Neural crest cell (in vitro differentiated cells): ENCODE data around the gene TSC22D1. TPM values are rescaled to one million over a fixed set of nuclear protein-coding genes. Genes with fewer than 3 reads are reported as not detected.

Experiments used
- DNase-seq: peaks from one replicate; pipeline ENCODE4 v3.0.0; 2021; ENCODE audit warnings: low read depth, mixed read lengths, low spot score
- H3K27ac Mint-ChIP-seq: one replicate; pipeline ENCODE4 v1.8.0; 2021; ENCODE audit warnings: mild to moderate bottlenecking, mixed read lengths; ENCODE audit not compliant: unreplicated experiment
- H3K27me3 Mint-ChIP-seq: 2 replicates; pipeline ENCODE4 v1.8.0; 2021; ENCODE audit warnings: low read depth, mild to moderate bottlenecking, mixed read lengths
- H3K36me3 Mint-ChIP-seq: 2 replicates; pipeline ENCODE4 v1.8.0; 2021; ENCODE audit warnings: low read depth, mild to moderate bottlenecking, mixed read lengths
- H3K4me1 Mint-ChIP-seq: 2 replicates; pipeline ENCODE4 v1.8.0; 2021; ENCODE audit warnings: mixed read lengths
- H3K4me3 Mint-ChIP-seq: one replicate; pipeline ENCODE4 v1.8.0; 2021; ENCODE audit warnings: mild to moderate bottlenecking, mixed read lengths
- H3K9me3 Mint-ChIP-seq: 2 replicates; pipeline ENCODE4 v1.8.0; 2021; ENCODE audit warnings: mixed read lengths
- total RNA-seq: library from RNA; stranded (reverse); gene quantifications from 2 replicates; pipeline ENCODE4 v1.2.1, GENCODE V29; 2021
- TF ChIP-seq, protein P1 (sequence below): fragments of 200-600 bp; sonication (generic); conservative IDR thresholded peaks from 2 replicates; pipeline ENCODE4 v1.5.0; 2021; ENCODE audit warnings: antibody characterized with exemption, mild to moderate bottlenecking

TSC22D1 gene
- total RNA-seq, 1 donor from 2014 or later = 119 TPM

DNA sequence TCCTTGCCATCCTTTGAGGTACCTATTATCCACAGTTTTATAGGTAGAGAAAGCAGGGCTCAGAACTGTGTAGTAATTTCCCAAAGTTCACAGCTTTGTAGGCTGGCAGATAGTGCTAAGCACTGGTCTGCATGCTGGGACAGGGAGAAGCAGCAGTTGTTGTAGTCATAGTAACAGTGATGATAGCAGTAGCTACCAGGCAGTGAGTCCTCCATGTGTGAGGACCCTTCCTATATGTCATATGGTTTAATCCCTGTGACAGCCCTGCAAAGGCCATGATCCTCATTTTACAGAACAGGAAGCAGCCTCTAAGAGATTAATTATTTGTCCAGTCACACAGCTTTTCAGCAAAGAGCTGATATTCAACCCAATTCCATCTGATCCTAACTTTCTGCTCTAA is 181.5 kb downstream of the TSC22D1 start:
- H3K4me1 Mint-ChIP-seq = peaks cover 35% of the 10 kb centered on the region

DNA sequence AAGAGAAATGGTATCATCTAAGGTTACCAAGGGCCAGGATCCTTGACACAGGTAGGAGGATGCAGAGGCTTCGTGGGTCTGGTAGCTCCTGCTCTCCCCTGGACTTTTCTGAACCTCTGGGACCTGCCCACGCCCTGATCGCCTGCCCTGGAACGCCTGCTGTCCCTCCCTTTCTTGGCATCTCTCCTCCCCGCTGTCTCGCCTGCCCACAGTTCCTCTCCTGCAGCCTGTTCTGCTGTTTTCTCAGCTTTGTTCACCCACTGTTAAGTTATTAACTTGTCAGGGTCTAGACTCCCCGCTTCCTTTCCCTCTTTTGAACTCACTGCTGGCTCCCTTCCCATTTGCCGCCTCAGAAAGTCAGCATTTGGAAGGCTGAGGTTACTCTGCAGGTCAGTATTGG is 182.7 kb downstream of the TSC22D1 start:
- peaks cover 3% of the 10 kb centered on the region for H3K36me3 Mint-ChIP-seq
- peaks cover 37% of the 10 kb centered on the region for H3K4me1 Mint-ChIP-seq
- H3K9me3 Mint-ChIP-seq = no peaks in the 10 kb centered on the region
- no peak for DNase-seq
- no peak overlapping the region for H3K4me3 Mint-ChIP-seq
- H3K27ac Mint-ChIP-seq = no peak overlapping the region
- H3K27me3 Mint-ChIP-seq = no peaks in the 10 kb centered on the region
- TF ChIP-seq, protein P1, sequence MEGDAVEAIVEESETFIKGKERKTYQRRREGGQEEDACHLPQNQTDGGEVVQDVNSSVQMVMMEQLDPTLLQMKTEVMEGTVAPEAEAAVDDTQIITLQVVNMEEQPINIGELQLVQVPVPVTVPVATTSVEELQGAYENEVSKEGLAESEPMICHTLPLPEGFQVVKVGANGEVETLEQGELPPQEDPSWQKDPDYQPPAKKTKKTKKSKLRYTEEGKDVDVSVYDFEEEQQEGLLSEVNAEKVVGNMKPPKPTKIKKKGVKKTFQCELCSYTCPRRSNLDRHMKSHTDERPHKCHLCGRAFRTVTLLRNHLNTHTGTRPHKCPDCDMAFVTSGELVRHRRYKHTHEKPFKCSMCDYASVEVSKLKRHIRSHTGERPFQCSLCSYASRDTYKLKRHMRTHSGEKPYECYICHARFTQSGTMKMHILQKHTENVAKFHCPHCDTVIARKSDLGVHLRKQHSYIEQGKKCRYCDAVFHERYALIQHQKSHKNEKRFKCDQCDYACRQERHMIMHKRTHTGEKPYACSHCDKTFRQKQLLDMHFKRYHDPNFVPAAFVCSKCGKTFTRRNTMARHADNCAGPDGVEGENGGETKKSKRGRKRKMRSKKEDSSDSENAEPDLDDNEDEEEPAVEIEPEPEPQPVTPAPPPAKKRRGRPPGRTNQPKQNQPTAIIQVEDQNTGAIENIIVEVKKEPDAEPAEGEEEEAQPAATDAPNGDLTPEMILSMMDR = no peak

More for the DNA sequence above, 181.5 kb downstream of the TSC22D1 start:
- Mint-ChIP-seq H3K4me3 (no peak overlapping the region), H3K27ac (no peak overlapping the region), H3K9me3 (no peaks in the 10 kb centered on the region), H3K36me3 (peaks cover 3% of the 10 kb centered on the region), H3K27me3 (no peaks in the 10 kb centered on the region)
- TF ChIP-seq, protein P1 = no peak
- DNase-seq = no peak

DNA sequence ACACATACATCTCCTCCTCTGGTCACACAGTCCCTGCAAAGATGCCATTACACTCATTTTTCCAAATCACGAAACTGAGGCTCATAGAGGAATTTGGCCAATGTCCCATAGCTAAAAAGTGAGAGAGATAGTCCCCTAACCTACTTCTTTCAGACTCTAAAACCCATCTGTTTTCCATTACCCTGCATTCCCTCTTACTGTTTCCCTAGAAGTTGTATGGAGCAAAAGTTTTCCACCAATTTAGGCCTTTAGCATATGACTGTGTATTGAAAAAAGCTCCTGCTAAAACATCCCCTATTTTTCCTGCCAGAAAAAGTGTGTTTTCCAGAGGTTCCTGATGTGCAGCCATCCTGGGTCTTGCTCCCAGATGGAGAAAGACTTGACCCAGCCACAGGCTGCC is 186.3 kb downstream of the TSC22D1 start:
- H3K4me1 Mint-ChIP-seq = peaks cover 26% of the 10 kb centered on the region
- no peak overlapping the region for H3K4me3 Mint-ChIP-seq
- H3K27ac Mint-ChIP-seq = no peak overlapping the region
- H3K36me3 Mint-ChIP-seq = peaks cover 3% of the 10 kb centered on the region
- H3K27me3 Mint-ChIP-seq = no peaks in the 10 kb centered on the region
- TF ChIP-seq, protein P1 = no peak
- no peak for DNase-seq
- H3K9me3 Mint-ChIP-seq = no peaks in the 10 kb centered on the region

DNA sequence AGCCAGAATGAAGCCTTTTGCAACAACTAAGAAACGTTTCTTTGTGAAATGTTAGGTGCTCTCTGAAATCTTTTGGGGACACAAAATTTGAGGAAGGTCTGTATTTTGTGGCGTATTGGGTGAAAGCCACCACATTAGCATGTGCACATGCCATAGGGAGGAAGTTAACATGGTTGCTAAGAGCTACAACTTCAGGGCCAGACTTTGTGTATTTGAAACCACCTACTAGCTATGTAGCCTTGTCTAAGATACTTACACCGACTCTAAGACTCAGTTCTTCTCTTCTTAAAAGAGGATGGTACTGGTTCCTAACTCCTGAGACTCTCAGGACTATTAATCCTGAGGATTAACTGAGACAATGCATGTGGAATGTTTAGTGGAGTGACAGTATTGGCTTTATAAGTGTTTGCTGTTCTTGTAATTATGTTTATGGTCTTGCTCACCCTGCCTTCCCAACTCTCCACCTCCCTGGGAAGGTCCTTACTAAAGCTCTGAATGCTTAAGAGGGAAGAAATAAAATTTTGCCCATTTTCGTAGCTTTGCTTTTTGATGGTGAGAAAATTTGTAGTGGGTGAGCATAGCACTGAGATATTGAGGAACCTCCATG is 187.0 kb downstream of the TSC22D1 start:
- Mint-ChIP-seq H3K4me3 (no peak overlapping the region), H3K27ac (no peak overlapping the region), H3K36me3 (peaks cover 3% of the 10 kb centered on the region), H3K4me1 (peaks cover 32% of the 10 kb centered on the region), H3K27me3 (no peaks in the 10 kb centered on the region), H3K9me3 (no peaks in the 10 kb centered on the region)
- TF ChIP-seq, protein P1 = no peak
- DNase-seq = no peak

DNA sequence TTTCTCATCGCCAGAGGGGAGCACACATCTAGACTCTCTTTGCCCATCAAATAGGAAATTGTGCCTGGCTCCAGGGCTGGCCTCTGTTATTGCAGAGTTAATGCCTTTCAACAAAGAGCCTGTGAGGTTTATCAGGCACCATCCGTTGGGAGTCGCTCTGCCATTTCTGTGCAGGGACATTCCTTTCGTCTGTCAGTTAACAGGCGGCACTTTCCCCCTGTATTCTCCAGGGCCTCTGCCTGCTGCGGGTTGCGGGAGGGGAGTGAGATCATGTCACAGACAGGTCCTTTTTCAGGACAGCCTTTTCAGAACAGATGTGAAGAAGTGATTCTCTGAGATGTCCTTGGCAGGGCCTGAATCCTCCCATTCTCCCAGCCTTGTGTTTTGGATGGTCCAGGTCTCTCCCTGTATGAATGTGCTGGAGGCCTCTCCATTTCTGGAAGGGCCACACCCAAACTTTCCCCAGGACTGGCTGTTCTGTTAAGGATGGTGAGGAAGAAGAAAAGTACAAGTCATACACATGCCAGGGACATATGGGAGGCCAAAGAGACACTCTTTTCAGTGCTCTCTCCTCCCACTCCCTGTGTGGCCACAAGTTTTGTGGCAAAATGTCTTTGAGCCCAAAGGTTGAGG is 187.6 kb downstream of the TSC22D1 start:
- peak overlapping the region; percentile 19 for H3K4me3 Mint-ChIP-seq
- TF ChIP-seq, protein P1 = no peak
- peaks cover 36% of the 10 kb centered on the region for H3K4me1 Mint-ChIP-seq
- no peaks in the 10 kb centered on the region for H3K27me3 Mint-ChIP-seq
- peak overlapping the region; percentile 68 for H3K27ac Mint-ChIP-seq
- no peak for DNase-seq
- peaks cover 3% of the 10 kb centered on the region for H3K36me3 Mint-ChIP-seq
- no peaks in the 10 kb centered on the region for H3K9me3 Mint-ChIP-seq
